MCF 10A (cell line): Measurements from ENCODE around the gene GLI1. TPM values are rescaled to one million over a fixed set of nuclear protein-coding genes. Genes with fewer than 3 reads are reported as not detected.
"Not testable (repeated sequence)": the region's sequence is repeated elsewhere in the genome, so short reads cannot be mapped to it uniquely, and the experiment has no call there.

Experiments
- BruUV-seq: library from RNA; stranded (reverse); fragments of 400-500 nt; replicated peaks from 2 replicates; lab custom pipeline; 2021; lab: Mats Ljungman, UMichigan
- CTCF ChIA-PET: fragments of 300-600 bp; sonication (Branson Sonifier 250); formaldehyde crosslinking; extraction: SDS; loops from one replicate; lab custom pipeline; 2021; ENCODE audit warnings: antibody characterized with exemption, inconsistent platforms; lab: Yijun Ruan, JAX
- POLR2A ChIA-PET: fragments of 300-600, 350-650 bp; sonication (Branson Sonifier 250); formaldehyde crosslinking; extraction: SDS; loops from one replicate; lab custom pipeline; 2020; ENCODE audit warnings: antibody characterized with exemption, inconsistent platforms; lab: Yijun Ruan, JAX
- DNase-seq: peaks from one replicate; pipeline ENCODE4 v3.0.0-alpha.2; 2018; ENCODE audit not compliant: unreplicated experiment
- H3K27ac Mint-ChIP-seq: one replicate; pipeline ENCODE4 v1.8.0; 2022; ENCODE audit warnings: mild to moderate bottlenecking, low read depth, mixed read lengths; ENCODE audit not compliant: unreplicated experiment
- H3K27me3 Mint-ChIP-seq: one replicate; pipeline ENCODE4 v1.8.0; 2022; ENCODE audit warnings: mixed read lengths; ENCODE audit not compliant: insufficient read depth, unreplicated experiment
- H3K36me3 Mint-ChIP-seq: one replicate; pipeline ENCODE4 v1.8.0; 2022; ENCODE audit warnings: mild to moderate bottlenecking, moderate library complexity, mixed read lengths; ENCODE audit not compliant: insufficient read depth, unreplicated experiment
- H3K4me1 Mint-ChIP-seq: one replicate; pipeline ENCODE4 v1.8.0; 2022; ENCODE audit warnings: mixed read lengths; ENCODE audit not compliant: insufficient read depth, unreplicated experiment
- H3K4me3 Mint-ChIP-seq: one replicate; pipeline ENCODE4 v1.8.0; 2022; ENCODE audit warnings: mild to moderate bottlenecking, moderate library complexity, mixed read lengths; ENCODE audit not compliant: unreplicated experiment
- H3K9me3 Mint-ChIP-seq: one replicate; pipeline ENCODE4 v1.8.0; 2022; ENCODE audit warnings: mixed read lengths; ENCODE audit not compliant: unreplicated experiment
- CTCF ChIP-seq: fragments of 200-600 bp; IDR thresholded peaks from one replicate; pipeline ENCODE4 v1.8.0; 2022; ENCODE audit warnings: antibody characterized with exemption, mild to moderate bottlenecking; ENCODE audit not compliant: unreplicated experiment
- intact Hi-C: fragments of 100-400 bp; cut with micrococcal nuclease; formaldehyde crosslinking; loops from 2 replicates; pipeline ENCODE4 v1.14.1; 2022
- total RNA-seq: library from RNA; stranded (reverse); gene quantifications from 2 replicates; pipeline ENCODE4 v1.2.3, GENCODE V29; 2022

Gene GLI1
- total RNA-seq, 1 experiment from 2014 or later: not detected

- H3K27ac Mint-ChIP-seq: peak overlapping the region; percentile 98
- POLR2A ChIA-PET: interaction anchor here (0.6 to 3.0 kb wide), 7 partner anchors 7 to 255 kb away, joined by 3 to 9 read pairs (median 7); partner anchors contain the start of genes DCTN2, EEF1AKMT3 and METTL1
- CTCF ChIA-PET: interaction anchor here (0.6 to 3.0 kb wide), 4 partner anchors 11 to 58 kb away, joined by 3 to 12 read pairs (median 6); partner anchors contain the start of gene GLI1
- no peaks in the 10 kb centered on the region for H3K27me3 Mint-ChIP-seq
- H3K4me1 Mint-ChIP-seq: peaks cover 38% of the 10 kb centered on the region
- DNase-seq: no peak
- TF ChIP-seq CTCF: no peak
- H3K9me3 Mint-ChIP-seq: no peaks in the 10 kb centered on the region
- intact Hi-C loops: no loop called here
- peaks cover 100% of the 10 kb centered on the region for H3K36me3 Mint-ChIP-seq
- BruUV-seq: no TSS peak
- H3K4me3 Mint-ChIP-seq: no peak overlapping the region
Measured at GRCh38 chr12:57516617-57517153, 57.1 kb downstream of the GLI1 start.

GRCh38 chr12:57517187-57517586 is 57.6 kb downstream of the GLI1 start:
- H3K4me3 Mint-ChIP-seq: peak overlapping the region; percentile 90

GRCh38 chr12:57517718-57518117 is 58.1 kb downstream of the GLI1 start:
- Mint-ChIP-seq H3K36me3 (peaks cover 91% of the 10 kb centered on the region), H3K4me1 (peaks cover 40% of the 10 kb centered on the region), H3K4me3 (peak overlapping the region; percentile 90), H3K27ac (peak overlapping the region; percentile 98)
- CTCF ChIA-PET: interaction anchor here (0.7 to 3.0 kb wide), 2 partner anchors 59 to 62 kb away, joined by 3 to 12 read pairs; partner anchors contain the start of gene GLI1
- DNase-seq, intact Hi-C loops, BruUV-seq, H3K27me3 Mint-ChIP-seq, H3K9me3 Mint-ChIP-seq: not testable (repeated sequence)
- POLR2A ChIA-PET: interaction anchor here (0.6 to 3.8 kb wide), 9 partner anchors 7 to 1544 kb away, joined by 3 to 37 read pairs (median 4); partner anchors contain the start of genes DCTN2, EEF1AKMT3, METTL1 and RAB5B

More at GRCh38 chr12:57517187-57517586, 57.6 kb downstream of the GLI1 start:
- ChIA-PET CTCF (interaction anchor here (3.0 kb wide), 1 partner anchor 59 kb away, joined by 12 read pairs; the partner anchor contains the start of gene GLI1), POLR2A (interaction anchor here (0.6 to 2.1 kb wide), 7 partner anchors 21 to 255 kb away, joined by 3 to 7 read pairs (median 4); partner anchors contain the start of genes DCTN2, EEF1AKMT3 and METTL1)
- H3K9me3 Mint-ChIP-seq: no peaks in the 10 kb centered on the region
- peak overlapping the region; percentile 98 for H3K27ac Mint-ChIP-seq
- peaks cover 40% of the 10 kb centered on the region for H3K4me1 Mint-ChIP-seq
- intact Hi-C loops: no loop called here
- H3K36me3 Mint-ChIP-seq: peaks cover 97% of the 10 kb centered on the region
- no peak for TF ChIP-seq CTCF
- no TSS peak for BruUV-seq
- DNase-seq: peak; percentile 61
- H3K27me3 Mint-ChIP-seq: no peaks in the 10 kb centered on the region

GRCh38 chr12:57518176-57518919 is 58.8 kb downstream of the GLI1 start:
- Mint-ChIP-seq H3K36me3 (peaks cover 91% of the 10 kb centered on the region), H3K4me1 (peaks cover 40% of the 10 kb centered on the region), H3K4me3 (peak overlapping the region; percentile 90), H3K27ac (peak overlapping the region; percentile 98), H3K27me3 (no peaks in the 10 kb centered on the region), H3K9me3 (no peaks in the 10 kb centered on the region)
- ChIA-PET POLR2A (interaction anchor here (0.5 to 3.8 kb wide), 9 partner anchors 8 to 1545 kb away, joined by 3 to 43 read pairs (median 7); partner anchors contain the start of genes DCTN2, GLI1, NEMP1 and PIP4K2C), CTCF (interaction anchor here (0.7 to 3.0 kb wide), 2 partner anchors 60 to 62 kb away, joined by 3 to 12 read pairs; partner anchors contain the start of gene GLI1)
- no peak for TF ChIP-seq CTCF
- intact Hi-C loops: no loop called here
- no TSS peak for BruUV-seq
- DNase-seq: no peak
